ENCODE measurements around the gene DCHS1. TPM values are rescaled to one million over a fixed set of nuclear protein-coding genes. Genes with fewer than 3 reads are reported as not detected.

Gene DCHS1
- total and polyA plus RNA-seq, 2 of the 13 experiments (the other 11 are each of a cell fraction or from before 2014, with no cell fraction given) = under 0.01 to 0.03 TPM

GRCh38 chr11:6619004-6619745, 36.4 kb downstream of the DCHS1 start, which contains the start of gene TPP1 (continued):
- TF ChIP-seq RERE (CRISPR knock-in tag; IDR thresholded peaks at IDR 0.05; ENCODE audit: low read depth) (no peak), ZNF260 (CRISPR knock-in tag; IDR thresholded peaks at IDR 0.05; ENCODE audit: borderline replicate concordance, low read depth) (no peak), ZKSCAN5 (CRISPR knock-in tag; IDR thresholded peaks at IDR 0.05) (no peak), ARID2 (CRISPR knock-in tag; IDR thresholded peaks at IDR 0.05; ENCODE audit: borderline replicate concordance) (no peak), CHD4 (IDR thresholded peaks at IDR 0.05; ENCODE audit: borderline replicate concordance, low read length) (no peak), ZFYVE20 (CRISPR knock-in tag; IDR thresholded peaks at IDR 0.05; ENCODE audit: borderline replicate concordance, low read depth) (no peak), SAFB2 (CRISPR knock-in tag; IDR thresholded peaks at IDR 0.05; ENCODE audit: borderline replicate concordance, low read depth) (no peak), ZNF136 (CRISPR knock-in tag; IDR thresholded peaks at IDR 0.05; ENCODE audit: low read depth) (no peak), ZNF317 (CRISPR knock-in tag; IDR thresholded peaks at IDR 0.05) (no peak), SMAD9 (CRISPR knock-in tag; IDR thresholded peaks at IDR 0.05) (no peak), BRCA1 (CRISPR knock-in tag; IDR thresholded peaks at IDR 0.05) (no peak), ZNF557 (CRISPR knock-in tag; IDR thresholded peaks at IDR 0.05) (no peak), SETDB1 (CRISPR knock-in tag; IDR thresholded peaks at IDR 0.05; ENCODE audit: borderline replicate concordance) (no peak), SOX13 (IDR thresholded peaks at IDR 0.05) (no peak), SOX13 (CRISPR knock-in tag; conservative IDR thresholded peaks at IDR 0.05 in 1 of 2, IDR thresholded peaks at IDR 0.05 in 1 of 2) (0 out of 4 replicates have a peak, but pooled peaks of 1 of the 2 experiments have one; percentile 11), ATAD3A (CRISPR knock-in tag; IDR thresholded peaks at IDR 0.05) (no peak), ZNF496 (CRISPR knock-in tag; IDR thresholded peaks at IDR 0.05; ENCODE audit: insufficient replicate concordance) (no peak), IKZF1 (IDR thresholded peaks at IDR 0.05) (no peak), ZNF432 (CRISPR knock-in tag; IDR thresholded peaks at IDR 0.05; ENCODE audit: borderline replicate concordance) (no peak), FOSL2 (CRISPR knock-in tag; IDR thresholded peaks at IDR 0.05) (peak; percentile 54), BORCS8-MEF2B (CRISPR knock-in tag; IDR thresholded peaks at IDR 0.05) (no peak), RBFOX2 (IDR thresholded peaks at IDR 0.05; ENCODE audit: low read depth, low read length) (peak; percentile 53; the same call in 1 of the 2 replicates)
